Transverse colon (tissue), 3 donors: Measurements from ENCODE around the gene FAM169A.

Source experiments
- POLR2A ChIP-seq: fragments of 450-650 bp; IDR thresholded peaks from one replicate; pipeline ENCODE4 v1.6.1; 2016; ENCODE audit warnings: antibody characterized with exemption, mild to moderate bottlenecking, moderate library complexity
- TF ChIP-seq, protein P1 (sequence below), 5 experiments: fragments of 200-600 bp in 3 of 5; fragments of 450-650 bp in 2 of 5; sonication (generic) in 3 of 5; IDR thresholded peaks; 1 replicate in 2 of 5; 2 replicates in 3 of 5; pipeline ENCODE4 v1.5.1; 2016 to 2017; ENCODE audit warnings: antibody characterized with exemption in 5 of 5, inconsistent platforms in 3 of 5, mild to moderate bottlenecking in 2 of 5, moderate library complexity in 1 of 5

DNA sequence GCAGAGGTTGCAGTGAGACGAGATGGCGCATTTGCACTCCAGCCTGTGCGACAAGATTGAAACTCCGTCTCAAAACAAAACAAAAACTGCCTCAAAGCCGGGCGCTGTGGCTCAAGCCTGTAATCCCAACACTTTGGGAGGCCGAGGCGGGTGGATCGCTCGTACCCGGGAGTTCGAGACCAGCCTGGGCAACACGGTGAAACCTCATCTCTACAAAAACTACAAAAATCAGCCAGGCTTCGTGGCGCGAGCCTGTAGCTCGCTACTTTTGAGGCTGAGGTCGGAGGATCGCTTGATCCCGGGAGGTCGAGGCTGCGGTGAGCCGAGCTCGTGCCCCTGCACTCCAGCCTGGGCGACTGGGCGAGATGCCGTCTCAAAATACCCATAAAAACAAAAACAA, 100.3 kb downstream of the FAM169A start:
- no peak for TF ChIP-seq POLR2A
- TF ChIP-seq, protein P1, sequence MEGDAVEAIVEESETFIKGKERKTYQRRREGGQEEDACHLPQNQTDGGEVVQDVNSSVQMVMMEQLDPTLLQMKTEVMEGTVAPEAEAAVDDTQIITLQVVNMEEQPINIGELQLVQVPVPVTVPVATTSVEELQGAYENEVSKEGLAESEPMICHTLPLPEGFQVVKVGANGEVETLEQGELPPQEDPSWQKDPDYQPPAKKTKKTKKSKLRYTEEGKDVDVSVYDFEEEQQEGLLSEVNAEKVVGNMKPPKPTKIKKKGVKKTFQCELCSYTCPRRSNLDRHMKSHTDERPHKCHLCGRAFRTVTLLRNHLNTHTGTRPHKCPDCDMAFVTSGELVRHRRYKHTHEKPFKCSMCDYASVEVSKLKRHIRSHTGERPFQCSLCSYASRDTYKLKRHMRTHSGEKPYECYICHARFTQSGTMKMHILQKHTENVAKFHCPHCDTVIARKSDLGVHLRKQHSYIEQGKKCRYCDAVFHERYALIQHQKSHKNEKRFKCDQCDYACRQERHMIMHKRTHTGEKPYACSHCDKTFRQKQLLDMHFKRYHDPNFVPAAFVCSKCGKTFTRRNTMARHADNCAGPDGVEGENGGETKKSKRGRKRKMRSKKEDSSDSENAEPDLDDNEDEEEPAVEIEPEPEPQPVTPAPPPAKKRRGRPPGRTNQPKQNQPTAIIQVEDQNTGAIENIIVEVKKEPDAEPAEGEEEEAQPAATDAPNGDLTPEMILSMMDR (IDR thresholded peaks at IDR 0.05): no peak
